ENCODE measurements around the gene CHAD.

CHAD gene

GRCh38 chr17:50472286-50472685, 3.6 kb upstream of the CHAD start:
- H3K4me2 ChIP-seq (ENCODE audit: low read length): no peak overlapping the region
- H2BK5ac ChIP-seq (ENCODE audit: low read depth, low read length, poor library complexity): no peak overlapping the region
- peaks cover 2% of the 10 kb centered on the region for H3K27me3 ChIP-seq (ENCODE audit: insufficient read depth, low read length)
- H3K79me2 ChIP-seq (ENCODE audit: control insufficient read depth, insufficient read depth, low read length, poor library complexity): no peaks in the 10 kb centered on the region
- H3K14ac ChIP-seq (ENCODE audit: low read length): no peak overlapping the region
- H3K79me1 ChIP-seq (ENCODE audit: low read length): no peaks in the 10 kb centered on the region
- H3K9me3 ChIP-seq (ENCODE audit: insufficient read depth, low read depth, low read length): peaks cover 13% of the 10 kb centered on the region
- no peak for DNase-seq
- no peak overlapping the region for H3K4me3 ChIP-seq (ENCODE audit: low read depth, low read length)
- H4K8ac ChIP-seq (ENCODE audit: low read depth, low read length): no peak overlapping the region
- H3K18ac ChIP-seq (ENCODE audit: low read length): no peak overlapping the region
- no peak overlapping the region for H3K4ac ChIP-seq (ENCODE audit: low read depth, low read length)
- H3K23ac ChIP-seq (ENCODE audit: low read length): no peak overlapping the region
- WGBS (ENCODE audit: extremely low coverage, insufficient coverage, insufficient read length): no CpG with 5 or more reads among the region's 10 CpGs
- H3K9ac ChIP-seq (ENCODE audit: low read length): no peak overlapping the region
- no peak overlapping the region for H2BK120ac ChIP-seq (ENCODE audit: insufficient read depth, low read length, poor library complexity)
- H2AFZ ChIP-seq (ENCODE audit: insufficient read depth, low read length, poor library complexity): no peak overlapping the region
- H4K91ac ChIP-seq (ENCODE audit: low read depth, low read length): no peak overlapping the region
- H3K36me3 ChIP-seq (ENCODE audit: control insufficient read depth in 1 of 2, insufficient read depth in 2 of 2, low read length in 2 of 2): peaks cover 35 to 37% of the 10 kb centered on the region in 2 experiments
- no peak overlapping the region for H4K12ac ChIP-seq (ENCODE audit: low read depth, low read length)
- no peak overlapping the region for H2BK12ac ChIP-seq (ENCODE audit: low read length)
- no peak overlapping the region for H2AK5ac ChIP-seq (ENCODE audit: low read length)
- no peak overlapping the region for H3K27ac ChIP-seq (ENCODE audit: low read depth, low read length)
- peaks cover 2 to 4% of the 10 kb centered on the region in 2 experiments for H3K4me1 ChIP-seq (ENCODE audit: control insufficient read depth in 1 of 2, insufficient read depth in 2 of 2, low read length in 2 of 2)

GRCh38 chr17:50471009-50471905, 2.6 kb upstream of the CHAD start:
- peaks cover 15% of the 10 kb centered on the region for H3K9me3 ChIP-seq (ENCODE audit: insufficient read depth, low read depth, low read length)
- H3K27ac ChIP-seq (ENCODE audit: low read depth, low read length): no peak overlapping the region
- no peaks in the 10 kb centered on the region for H3K79me2 ChIP-seq (ENCODE audit: control insufficient read depth, insufficient read depth, low read length, poor library complexity)
- no peak overlapping the region for H2BK12ac ChIP-seq (ENCODE audit: low read length)
- H3K4me3 ChIP-seq (ENCODE audit: low read depth, low read length): no peak overlapping the region
- H4K8ac ChIP-seq (ENCODE audit: low read depth, low read length): no peak overlapping the region
- no peak overlapping the region for H3K9ac ChIP-seq (ENCODE audit: low read length)
- H3K4me1 ChIP-seq (ENCODE audit: control insufficient read depth in 1 of 2, insufficient read depth in 2 of 2, low read length in 2 of 2): peaks cover 2 to 4% of the 10 kb centered on the region in 2 experiments
- peaks cover 2% of the 10 kb centered on the region for H3K27me3 ChIP-seq (ENCODE audit: insufficient read depth, low read length)
- no peak overlapping the region for H3K14ac ChIP-seq (ENCODE audit: low read length)
- H4K91ac ChIP-seq (ENCODE audit: low read depth, low read length): no peak overlapping the region
- H3K4me2 ChIP-seq (ENCODE audit: low read length): no peak overlapping the region
- no peak overlapping the region for H3K23ac ChIP-seq (ENCODE audit: low read length)
- no peaks in the 10 kb centered on the region for H3K79me1 ChIP-seq (ENCODE audit: low read length)
- H2BK5ac ChIP-seq (ENCODE audit: low read depth, low read length, poor library complexity): no peak overlapping the region
- no peak overlapping the region for H3K18ac ChIP-seq (ENCODE audit: low read length)
- H2BK120ac ChIP-seq (ENCODE audit: insufficient read depth, low read length, poor library complexity): no peak overlapping the region
- no peak overlapping the region for H4K12ac ChIP-seq (ENCODE audit: low read depth, low read length)
- no peak overlapping the region for H2AK5ac ChIP-seq (ENCODE audit: low read length)
- peaks cover 40 to 45% of the 10 kb centered on the region in 2 experiments for H3K36me3 ChIP-seq (ENCODE audit: control insufficient read depth in 1 of 2, insufficient read depth in 2 of 2, low read length in 2 of 2)
- WGBS (ENCODE audit: extremely low coverage, insufficient coverage, insufficient read length): no CpG with 5 or more reads among the region's 22 CpGs
- H3K4ac ChIP-seq (ENCODE audit: low read depth, low read length): no peak overlapping the region
- DNase-seq: no peak
- H2AFZ ChIP-seq (ENCODE audit: insufficient read depth, low read length, poor library complexity): no peak overlapping the region

GRCh38 chr17:50470426-50470825, 1.7 kb upstream of the CHAD start:
- Histone ChIP-seq H3K4me2 (ENCODE audit: low read length) (no peak overlapping the region), H3K27ac (ENCODE audit: low read depth, low read length) (no peak overlapping the region), H3K9me3 (ENCODE audit: insufficient read depth, low read depth, low read length) (peaks cover 15% of the 10 kb centered on the region), H4K12ac (ENCODE audit: low read depth, low read length) (no peak overlapping the region), H3K4me1 (ENCODE audit: control insufficient read depth in 1 of 2, insufficient read depth in 2 of 2, low read length in 2 of 2) (peaks cover 2 to 4% of the 10 kb centered on the region in 2 experiments), H3K18ac (ENCODE audit: low read length) (no peak overlapping the region), H3K36me3 (ENCODE audit: control insufficient read depth in 1 of 2, insufficient read depth in 2 of 2, low read length in 2 of 2) (peaks cover 40 to 46% of the 10 kb centered on the region in 2 experiments), H3K27me3 (ENCODE audit: insufficient read depth, low read length) (peaks cover 2% of the 10 kb centered on the region), H3K9ac (ENCODE audit: low read length) (no peak overlapping the region), H3K23ac (ENCODE audit: low read length) (no peak overlapping the region), H3K79me1 (ENCODE audit: low read length) (no peaks in the 10 kb centered on the region), H2BK120ac (ENCODE audit: insufficient read depth, low read length, poor library complexity) (no peak overlapping the region), H4K8ac (ENCODE audit: low read depth, low read length) (no peak overlapping the region), H2AFZ (ENCODE audit: insufficient read depth, low read length, poor library complexity) (no peak overlapping the region), H2BK12ac (ENCODE audit: low read length) (no peak overlapping the region), H3K14ac (ENCODE audit: low read length) (no peak overlapping the region), H3K79me2 (ENCODE audit: control insufficient read depth, insufficient read depth, low read length, poor library complexity) (no peaks in the 10 kb centered on the region), H2AK5ac (ENCODE audit: low read length) (no peak overlapping the region), H3K4ac (ENCODE audit: low read depth, low read length) (no peak overlapping the region), H2BK5ac (ENCODE audit: low read depth, low read length, poor library complexity) (no peak overlapping the region), H4K91ac (ENCODE audit: low read depth, low read length) (no peak overlapping the region), H3K4me3 (ENCODE audit: low read depth, low read length) (no peak overlapping the region)
- WGBS (ENCODE audit: extremely low coverage, insufficient coverage, insufficient read length): no CpG with 5 or more reads among the region's 6 CpGs
- no peak for DNase-seq

GRCh38 chr17:50469671-50470305, 1.1 kb upstream of the CHAD start:
- Histone ChIP-seq H2BK5ac (ENCODE audit: low read depth, low read length, poor library complexity) (no peak overlapping the region), H2AK5ac (ENCODE audit: low read length) (no peak overlapping the region), H2BK120ac (ENCODE audit: insufficient read depth, low read length, poor library complexity) (no peak overlapping the region), H3K4me3 (ENCODE audit: low read depth, low read length) (no peak overlapping the region), H4K12ac (ENCODE audit: low read depth, low read length) (no peak overlapping the region), H4K91ac (ENCODE audit: low read depth, low read length) (no peak overlapping the region), H3K9me3 (ENCODE audit: insufficient read depth, low read depth, low read length) (peaks cover 15% of the 10 kb centered on the region), H3K27me3 (ENCODE audit: insufficient read depth, low read length) (peaks cover 2% of the 10 kb centered on the region), H3K79me1 (ENCODE audit: low read length) (no peaks in the 10 kb centered on the region), H2BK12ac (ENCODE audit: low read length) (no peak overlapping the region), H3K4me1 (ENCODE audit: control insufficient read depth in 1 of 2, insufficient read depth in 2 of 2, low read length in 2 of 2) (peaks cover 2 to 4% of the 10 kb centered on the region in 2 experiments), H3K23ac (ENCODE audit: low read length) (no peak overlapping the region), H4K8ac (ENCODE audit: low read depth, low read length) (no peak overlapping the region), H3K79me2 (ENCODE audit: control insufficient read depth, insufficient read depth, low read length, poor library complexity) (no peaks in the 10 kb centered on the region), H3K9ac (ENCODE audit: low read length) (no peak overlapping the region), H3K4me2 (ENCODE audit: low read length) (no peak overlapping the region), H3K27ac (ENCODE audit: low read depth, low read length) (no peak overlapping the region), H3K36me3 (ENCODE audit: control insufficient read depth in 1 of 2, insufficient read depth in 2 of 2, low read length in 2 of 2) (peaks cover 40 to 44% of the 10 kb centered on the region in 2 experiments), H3K18ac (ENCODE audit: low read length) (no peak overlapping the region), H3K14ac (ENCODE audit: low read length) (no peak overlapping the region), H2AFZ (ENCODE audit: insufficient read depth, low read length, poor library complexity) (no peak overlapping the region), H3K4ac (ENCODE audit: low read depth, low read length) (no peak overlapping the region)
- no peak for DNase-seq
- no CpG with 5 or more reads among the region's 19 CpGs for WGBS (ENCODE audit: extremely low coverage, insufficient coverage, insufficient read length)

Measured in trophoblast cell (in vitro differentiated cells and primary cell).